Left lung (tissue), 10 donors: ENCODE results near the gene LRFN4. TPM values are rescaled to one million over a fixed set of nuclear protein-coding genes. Genes with fewer than 3 reads are reported as not detected.

Experiments used
- ATAC-seq: fragments of 200-7000 bp; cut with Tn5 transposase; one replicate; pipeline ENCODE4 v1.9.1; 2020; ENCODE audit warnings: moderate library complexity
- DNase-seq, 4 donors: peaks; one replicate each; pipeline ENCODE4 v3.0.0-alpha.2; 2013 to 2020
- H3K27ac ChIP-seq, 2 donors: fragments of 200-600 bp; sonication (generic) in 1 of 2; one replicate each; pipeline versions ENCODE4 v1.5.0 to v1.8.0; 2020 to 2021
- H3K27me3 ChIP-seq, 2 donors: fragments of 200-600 bp; sonication (generic) in 1 of 2; one replicate each; pipeline versions ENCODE4 v1.5.0 to v1.8.0; 2020 to 2021
- H3K36me3 ChIP-seq, 2 donors: fragments of 200-600 bp; sonication (generic) in 1 of 2; one replicate each; pipeline versions ENCODE4 v1.5.0 to v1.8.0; 2020 to 2021
- H3K4me1 ChIP-seq, 2 donors: fragments of 200-600 bp; one replicate each; pipeline ENCODE4 v1.8.0; 2021
- H3K4me3 ChIP-seq, 2 donors: fragments of 200-600 bp; sonication (generic) in 1 of 2; one replicate each; pipeline versions ENCODE4 v1.5.0 to v1.8.0; 2020 to 2021; ENCODE audit warnings: mild to moderate bottlenecking in 1 of 2
- H3K9me3 ChIP-seq, 2 donors: fragments of 200-600 bp; sonication (generic) in 1 of 2; one replicate each; pipeline versions ENCODE4 v1.5.0 to v1.8.0; 2020 to 2021
- intact Hi-C, 2 donors: fragments of 100-400 bp; cut with DNase I; formaldehyde crosslinking; loops; one replicate each; pipeline versions ENCODE4 v1.11.2 to v1.14.2; 2022
- polyA plus RNA-seq, 6 donors: library from polyadenylated mRNA; unstranded; fragments of 120-200 nt; gene quantifications; one replicate each; pipeline ENCODE4 v1.2.1, GENCODE V29; 2013; ENCODE audit not compliant: insufficient read length in 6 of 6
- total RNA-seq, 2 donors: library from RNA; stranded (reverse); fragmentation: NEBNext Ultra II Directional; extraction: Animal tissue kit (Norgen Biotek cat#: 25700); gene quantifications; one replicate each; pipeline ENCODE4 v1.2.1, GENCODE V29; 2021
- TF ChIP-seq, protein P1 (sequence below), 2 donors: fragments of 200-600 bp; sonication (generic) in 1 of 2; IDR thresholded peaks; one replicate each; pipeline versions ENCODE4 v1.5.0 to v1.8.0; 2021; ENCODE audit warnings: antibody characterized with exemption in 2 of 2
- donor health status: DM: no; HTN: yes; CAD: no.
- donor health status: DM: no; HTN: no; CAD: no.

Gene LRFN4
- total and polyA plus RNA-seq, 8 donors: 6.1 to 21.1 (median 11.9) TPM

DNA sequence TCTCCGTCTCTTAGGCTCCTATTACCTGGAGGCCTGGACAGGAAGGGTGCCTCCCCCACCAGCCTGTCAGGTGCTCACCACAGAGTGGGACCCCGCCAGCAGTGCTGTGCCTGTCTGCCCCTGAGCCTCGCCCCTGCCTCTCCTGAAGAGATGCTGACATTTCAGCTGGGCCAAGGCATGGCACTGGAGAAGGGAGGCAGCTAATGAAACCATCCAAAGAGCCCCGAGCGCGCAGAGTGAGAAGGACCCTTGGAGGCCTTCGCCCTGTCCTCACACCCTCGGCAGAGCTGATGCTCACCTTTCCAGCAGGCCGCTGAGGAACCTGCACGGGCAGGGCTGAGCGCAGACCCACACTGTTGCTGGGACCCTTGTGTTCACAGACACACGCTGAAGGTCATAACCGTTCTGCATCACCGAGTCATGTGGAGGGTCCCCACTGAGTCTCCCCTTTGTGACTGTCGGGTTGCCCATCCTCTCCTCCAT lies 2.1 kb upstream of the LRFN4 start:
- peaks cover 0 to 15% of the 10 kb centered on the region in 2 donors for H3K36me3 ChIP-seq
- no peaks in the 10 kb centered on the region for H3K27me3 ChIP-seq
- H3K9me3 ChIP-seq: no peaks in the 10 kb centered on the region
- no peak overlapping the region for H3K4me3 ChIP-seq
- DNase-seq: peak in 1 of 4 donors; percentile 61
- intact Hi-C loops: no loop called here
- no peak overlapping the region for H3K27ac ChIP-seq
- ATAC-seq: no peak
- TF ChIP-seq, protein P1, sequence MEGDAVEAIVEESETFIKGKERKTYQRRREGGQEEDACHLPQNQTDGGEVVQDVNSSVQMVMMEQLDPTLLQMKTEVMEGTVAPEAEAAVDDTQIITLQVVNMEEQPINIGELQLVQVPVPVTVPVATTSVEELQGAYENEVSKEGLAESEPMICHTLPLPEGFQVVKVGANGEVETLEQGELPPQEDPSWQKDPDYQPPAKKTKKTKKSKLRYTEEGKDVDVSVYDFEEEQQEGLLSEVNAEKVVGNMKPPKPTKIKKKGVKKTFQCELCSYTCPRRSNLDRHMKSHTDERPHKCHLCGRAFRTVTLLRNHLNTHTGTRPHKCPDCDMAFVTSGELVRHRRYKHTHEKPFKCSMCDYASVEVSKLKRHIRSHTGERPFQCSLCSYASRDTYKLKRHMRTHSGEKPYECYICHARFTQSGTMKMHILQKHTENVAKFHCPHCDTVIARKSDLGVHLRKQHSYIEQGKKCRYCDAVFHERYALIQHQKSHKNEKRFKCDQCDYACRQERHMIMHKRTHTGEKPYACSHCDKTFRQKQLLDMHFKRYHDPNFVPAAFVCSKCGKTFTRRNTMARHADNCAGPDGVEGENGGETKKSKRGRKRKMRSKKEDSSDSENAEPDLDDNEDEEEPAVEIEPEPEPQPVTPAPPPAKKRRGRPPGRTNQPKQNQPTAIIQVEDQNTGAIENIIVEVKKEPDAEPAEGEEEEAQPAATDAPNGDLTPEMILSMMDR (IDR thresholded peaks at IDR 0.05): no peak
- peaks cover 4 to 17% of the 10 kb centered on the region in 2 donors for H3K4me1 ChIP-seq

DNA sequence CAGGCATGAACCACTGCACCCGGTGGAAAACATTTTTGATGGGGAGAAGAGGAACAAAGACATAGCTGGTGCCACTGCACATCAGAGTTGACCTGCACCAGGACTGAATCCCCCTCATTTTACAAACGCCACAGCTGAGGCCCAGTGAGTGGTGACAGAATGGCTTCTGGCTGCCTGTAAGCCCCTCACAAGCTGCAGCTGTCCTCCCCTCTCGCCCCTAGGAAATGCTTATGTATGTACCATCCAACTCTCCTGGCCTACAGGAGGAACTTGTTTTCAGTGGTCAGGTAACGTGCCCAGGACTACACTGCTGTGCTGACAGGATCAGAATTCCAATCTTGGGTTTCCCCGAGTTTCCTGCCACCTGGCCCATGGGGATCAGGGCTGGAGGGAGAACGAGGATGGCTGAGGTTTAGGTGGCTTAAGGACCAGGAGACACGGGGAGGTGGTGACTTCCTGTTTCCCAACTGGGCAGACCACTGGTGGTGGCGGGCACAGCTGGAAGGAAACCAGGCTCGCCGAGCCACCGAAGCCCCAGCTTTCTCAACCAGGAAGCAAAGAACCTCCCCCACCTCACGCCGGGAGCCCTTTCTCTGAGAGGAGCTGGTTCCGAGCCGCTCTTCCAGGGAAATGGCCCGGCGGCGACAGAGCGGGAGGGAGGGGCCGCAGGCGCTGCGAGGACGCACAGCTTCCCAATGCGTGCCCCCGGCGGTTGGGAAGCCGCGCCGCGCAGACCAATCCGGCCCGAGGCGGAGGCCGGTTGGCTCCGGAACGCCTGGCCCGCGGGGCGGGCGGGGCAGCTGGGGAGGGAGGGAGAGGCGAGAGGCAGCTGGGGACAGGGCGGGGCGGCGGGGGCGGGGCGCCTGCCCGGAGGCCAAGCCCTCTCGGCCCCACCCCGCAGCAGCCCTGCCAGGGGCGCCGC lies 1.0 kb upstream of the LRFN4 start:
- DNase-seq: peak; percentile 83 to 100 (median 96)
- peaks cover 0 to 20% of the 10 kb centered on the region in 2 donors for H3K36me3 ChIP-seq
- peak overlapping the region; percentile 92 to 93 for H3K27ac ChIP-seq
- H3K9me3 ChIP-seq: no peaks in the 10 kb centered on the region
- TF ChIP-seq, protein P1 (IDR thresholded peaks at IDR 0.05): no peak
- H3K27me3 ChIP-seq: no peaks in the 10 kb centered on the region
- peak overlapping the region; percentile 65 to 75 for H3K4me3 ChIP-seq
- intact Hi-C loops: no loop called here
- peaks cover 4 to 17% of the 10 kb centered on the region in 2 donors for H3K4me1 ChIP-seq
- peak; percentile 95 for ATAC-seq

DNA sequence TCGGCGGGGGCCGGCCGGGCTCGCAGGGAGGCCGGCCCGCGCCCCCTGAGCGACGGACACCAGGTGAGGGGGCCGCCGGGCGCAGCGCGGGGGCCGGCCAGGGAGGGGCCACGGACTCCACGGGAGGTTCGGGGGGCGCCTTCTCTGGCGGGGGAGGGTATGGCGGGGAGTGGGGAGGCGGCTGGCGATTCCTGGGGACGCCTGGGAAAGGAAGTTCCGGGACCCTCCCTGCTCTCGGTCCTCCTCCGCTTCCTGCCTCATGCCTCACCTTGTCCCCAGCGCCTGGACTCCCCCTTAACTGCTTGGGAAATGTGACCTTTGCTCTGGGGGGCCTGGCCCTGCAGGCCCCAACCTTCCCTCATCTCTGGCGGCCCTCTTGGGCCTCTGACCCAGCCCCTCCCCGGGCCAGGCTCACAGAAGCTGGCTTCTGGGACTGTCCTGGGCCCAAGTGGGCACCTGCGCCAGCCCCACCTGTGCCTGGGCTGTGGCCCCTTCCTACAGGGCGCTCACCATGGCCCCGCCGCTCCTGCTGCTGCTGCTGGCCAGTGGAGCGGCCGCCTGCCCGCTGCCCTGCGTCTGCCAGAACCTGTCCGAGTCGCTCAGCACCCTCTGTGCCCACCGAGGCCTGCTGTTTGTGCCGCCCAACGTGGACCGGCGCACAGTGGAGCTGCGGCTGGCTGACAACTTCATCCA lies 516 bp downstream of the LRFN4 start:
- H3K4me1 ChIP-seq: peaks cover 4 to 17% of the 10 kb centered on the region in 2 donors
- no peaks in the 10 kb centered on the region for H3K27me3 ChIP-seq
- peaks cover 0 to 20% of the 10 kb centered on the region in 2 donors for H3K36me3 ChIP-seq
- ATAC-seq (no peak), DNase-seq (peak in 2 of 4 donors; percentile 36 to 71)
- H3K9me3 ChIP-seq: no peaks in the 10 kb centered on the region
- peak overlapping the region; percentile 13 to 75 for H3K4me3 ChIP-seq
- no peak overlapping the region for H3K27ac ChIP-seq
- TF ChIP-seq, protein P1 (IDR thresholded peaks at IDR 0.05): no peak
- intact Hi-C loops: no loop called here

DNA sequence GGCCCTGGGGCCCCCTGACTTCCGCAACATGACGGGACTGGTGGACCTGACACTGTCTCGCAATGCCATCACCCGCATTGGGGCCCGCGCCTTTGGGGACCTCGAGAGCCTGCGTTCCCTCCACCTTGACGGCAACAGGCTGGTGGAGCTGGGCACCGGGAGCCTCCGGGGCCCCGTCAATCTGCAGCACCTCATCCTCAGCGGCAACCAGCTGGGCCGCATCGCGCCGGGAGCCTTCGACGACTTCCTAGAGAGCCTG lies 992 bp downstream of the LRFN4 start:
- Histone ChIP-seq H3K27ac (no peak overlapping the region), H3K9me3 (no peaks in the 10 kb centered on the region), H3K27me3 (no peaks in the 10 kb centered on the region), H3K4me1 (peaks cover 4 to 17% of the 10 kb centered on the region in 2 donors), H3K4me3 (peak overlapping the region in 1 of 2 donors; percentile 75), H3K36me3 (peaks cover 0 to 20% of the 10 kb centered on the region in 2 donors)
- ATAC-seq (no peak), DNase-seq (no peak)
- intact Hi-C loops: no loop called here
- TF ChIP-seq, protein P1 (IDR thresholded peaks at IDR 0.05): no peak
